ENCODE results near the gene MYH6. TPM values are rescaled to one million over a fixed set of nuclear protein-coding genes. Genes with fewer than 3 reads are reported as not detected.
A peak's percentile ranks its signal among the peaks of the same experiment; 100 is the strongest.

MYH6 gene
- total RNA-seq, 1 experiment from 2014 or later: 0.07 TPM

- no peak overlapping the region for H3T11ph ChIP-seq (ENCODE audit: low read length)
- H4K8ac ChIP-seq (replicated peaks; ENCODE audit: insufficient read length, low read depth, low read length): no peak overlapping the region
- H2BK15ac ChIP-seq (ENCODE audit: low read depth, low read length): no peak overlapping the region
- no peak overlapping the region for H2BK5ac ChIP-seq (ENCODE audit: insufficient read length, low read length)
- H3K27me3 Mint-ChIP-seq (ENCODE audit: low read depth): peaks cover 39% of the 10 kb centered on the region
- no peak overlapping the region for H3K23ac ChIP-seq (ENCODE audit: insufficient read length, low read depth, low read length)
- TF ChIP-seq, protein P1, sequence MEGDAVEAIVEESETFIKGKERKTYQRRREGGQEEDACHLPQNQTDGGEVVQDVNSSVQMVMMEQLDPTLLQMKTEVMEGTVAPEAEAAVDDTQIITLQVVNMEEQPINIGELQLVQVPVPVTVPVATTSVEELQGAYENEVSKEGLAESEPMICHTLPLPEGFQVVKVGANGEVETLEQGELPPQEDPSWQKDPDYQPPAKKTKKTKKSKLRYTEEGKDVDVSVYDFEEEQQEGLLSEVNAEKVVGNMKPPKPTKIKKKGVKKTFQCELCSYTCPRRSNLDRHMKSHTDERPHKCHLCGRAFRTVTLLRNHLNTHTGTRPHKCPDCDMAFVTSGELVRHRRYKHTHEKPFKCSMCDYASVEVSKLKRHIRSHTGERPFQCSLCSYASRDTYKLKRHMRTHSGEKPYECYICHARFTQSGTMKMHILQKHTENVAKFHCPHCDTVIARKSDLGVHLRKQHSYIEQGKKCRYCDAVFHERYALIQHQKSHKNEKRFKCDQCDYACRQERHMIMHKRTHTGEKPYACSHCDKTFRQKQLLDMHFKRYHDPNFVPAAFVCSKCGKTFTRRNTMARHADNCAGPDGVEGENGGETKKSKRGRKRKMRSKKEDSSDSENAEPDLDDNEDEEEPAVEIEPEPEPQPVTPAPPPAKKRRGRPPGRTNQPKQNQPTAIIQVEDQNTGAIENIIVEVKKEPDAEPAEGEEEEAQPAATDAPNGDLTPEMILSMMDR (conservative IDR thresholded peaks at IDR 0.05): peak; percentile 47
- H3K9ac ChIP-seq (ENCODE audit: extremely low read depth, insufficient read length, low read length): no peak overlapping the region
- H3K4me2 ChIP-seq (ENCODE audit: insufficient read depth, insufficient read length, low read length): peak overlapping the region; percentile 24
- WGBS (ENCODE audit: extremely low coverage, insufficient read length, low lambda C conversion rate): no CpG with 5 or more reads among the region's 61 CpGs
- no peaks in the 10 kb centered on the region; the same call in 1 of the 2 replicates for H3K27me3 ChIP-seq (ENCODE audit: insufficient read depth, low read length)
- H2BK20ac ChIP-seq (ENCODE audit: low read depth, low read length, poor library complexity, severe bottlenecking): no peak overlapping the region
- peak overlapping the region; percentile 71 to 77 for H3K4me3 Mint-ChIP-seq
- no peaks in the 10 kb centered on the region for H3K9me3 ChIP-seq (ENCODE audit: control insufficient read depth, low read depth, low read length)
- H2AK5ac ChIP-seq (ENCODE audit: insufficient read length, low read length): no peak overlapping the region
- no peak overlapping the region for H2BK12ac ChIP-seq (ENCODE audit: insufficient read length, low read depth, low read length)
- no peak overlapping the region for H3K4ac ChIP-seq (ENCODE audit: low read depth, low read length)
- no peak overlapping the region for H2AFZ ChIP-seq (ENCODE audit: low read length)
- H3K79me2 ChIP-seq (ENCODE audit: insufficient read depth, low read length): no peaks in the 10 kb centered on the region
- no peak overlapping the region for H3K18ac ChIP-seq (ENCODE audit: insufficient read length, low read depth, low read length)
- peaks cover 12 to 14% of the 10 kb centered on the region in 2 experiments for H3K4me1 Mint-ChIP-seq
- no peaks in the 10 kb centered on the region; a peak in 2 of 5 replicates for H3K9me3 Mint-ChIP-seq
- H3K79me1 ChIP-seq (ENCODE audit: insufficient read depth, low read depth, low read length, poor library complexity, severe bottlenecking): no peaks in the 10 kb centered on the region
- H4K5ac ChIP-seq (ENCODE audit: insufficient read length, low read depth, low read length): no peak overlapping the region
- peak; percentile 54 for DNase-seq
- H3K4me1 ChIP-seq (ENCODE audit: insufficient read depth, low read length): 0 out of 2 replicates have a peak, but pooled peaks cover 2% of the 10 kb centered on the region
- peaks cover 5% of the 10 kb centered on the region for H3K23me2 ChIP-seq (ENCODE audit: insufficient read length, low read depth, low read length, poor library complexity, severe bottlenecking)
- no peak overlapping the region for H4K91ac ChIP-seq (ENCODE audit: insufficient read length, low read depth, low read length)
- 0 out of 2 replicates have a peak overlapping the region, but pooled peaks have one; percentile 4 for H3K14ac ChIP-seq (ENCODE audit: insufficient read depth, low read length)
- no peaks in the 10 kb centered on the region for H4K20me1 ChIP-seq (ENCODE audit: control insufficient read depth, insufficient read depth, insufficient read length)
- H2BK120ac ChIP-seq (ENCODE audit: low read depth, low read length, poor library complexity, severe bottlenecking): no peak overlapping the region
- peaks cover 16 to 35% (median 24%) of the 10 kb centered on the region in 3 experiments for H3K36me3 Mint-ChIP-seq (ENCODE audit: insufficient read depth in 1 of 3, low read depth in 3 of 3)
- H3K56ac ChIP-seq (ENCODE audit: insufficient read length, low read depth, low read length): no peak overlapping the region
- no peak overlapping the region for H3K27ac Mint-ChIP-seq
- H3K27ac ChIP-seq (ENCODE audit: insufficient read length, low read depth, low read length): no peak overlapping the region
Observed at GRCh38 chr14:23351681-23352505, 56.2 kb downstream of the MYH6 start.
